ENCODE data around the gene GBP7.

Gene GBP7

DNA sequence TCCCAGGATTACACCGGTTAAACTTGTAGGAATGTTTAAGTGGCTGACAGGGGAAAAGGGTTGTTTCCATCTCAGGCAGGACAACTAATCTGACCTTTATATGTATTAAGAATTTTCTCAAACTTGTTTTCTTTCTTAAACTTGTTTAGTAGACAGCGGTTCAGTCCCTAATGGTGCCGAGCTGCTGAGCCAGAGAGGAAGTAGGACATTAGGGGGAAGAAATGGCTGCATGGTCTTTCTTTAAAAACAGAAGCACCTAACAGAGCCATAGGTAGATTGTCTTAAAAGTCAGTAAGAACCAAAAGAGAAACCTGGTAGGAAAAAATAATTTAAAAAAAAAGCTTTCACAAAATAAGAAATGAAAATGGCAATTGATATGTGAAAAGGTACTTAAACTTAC, 19.7 kb upstream of the GBP7 start:
- Histone ChIP-seq H3K4me2 (ENCODE audit: insufficient read depth, low read length) (peak overlapping the region; percentile 73), H3K9ac (ENCODE audit: low read depth, low read length) (peak overlapping the region; percentile 81; the same call in 1 of the 2 replicates), H4K20me1 (ENCODE audit: insufficient read depth, low read length) (no peaks in the 10 kb centered on the region), H3K27ac (ENCODE audit: low read length) (peak overlapping the region; percentile 47), H3K4me1 (ENCODE audit: insufficient read depth, low read length) (peaks cover 67% of the 10 kb centered on the region), H3K9me3 (ENCODE audit: insufficient read depth, low read length, severe bottlenecking) (no peaks in the 10 kb centered on the region), H3K4me3 (ENCODE audit: low read depth in 1 of 2, low read length in 2 of 2) (peak overlapping the region in 1 of 2 experiments; percentile 77; a peak in 2 of 4 replicates), H3K27me3 (ENCODE audit: insufficient read depth, low read length, poor library complexity) (no peaks in the 10 kb centered on the region), H2AFZ (ENCODE audit: low read depth, low read length) (no peak overlapping the region), H3K36me3 (ENCODE audit: insufficient read depth, low read length) (peaks cover 66% of the 10 kb centered on the region), H3K79me2 (ENCODE audit: insufficient read depth, low read length) (peaks cover 85% of the 10 kb centered on the region)
- no peak for ATAC-seq (ENCODE audit: insufficient read depth, low read depth)
- TF ChIP-seq EZH2 (IDR thresholded peaks at IDR 0.05; ENCODE audit: borderline replicate concordance, low read depth, low read length, severe bottlenecking), result no peak
- TF ChIP-seq, protein P1, sequence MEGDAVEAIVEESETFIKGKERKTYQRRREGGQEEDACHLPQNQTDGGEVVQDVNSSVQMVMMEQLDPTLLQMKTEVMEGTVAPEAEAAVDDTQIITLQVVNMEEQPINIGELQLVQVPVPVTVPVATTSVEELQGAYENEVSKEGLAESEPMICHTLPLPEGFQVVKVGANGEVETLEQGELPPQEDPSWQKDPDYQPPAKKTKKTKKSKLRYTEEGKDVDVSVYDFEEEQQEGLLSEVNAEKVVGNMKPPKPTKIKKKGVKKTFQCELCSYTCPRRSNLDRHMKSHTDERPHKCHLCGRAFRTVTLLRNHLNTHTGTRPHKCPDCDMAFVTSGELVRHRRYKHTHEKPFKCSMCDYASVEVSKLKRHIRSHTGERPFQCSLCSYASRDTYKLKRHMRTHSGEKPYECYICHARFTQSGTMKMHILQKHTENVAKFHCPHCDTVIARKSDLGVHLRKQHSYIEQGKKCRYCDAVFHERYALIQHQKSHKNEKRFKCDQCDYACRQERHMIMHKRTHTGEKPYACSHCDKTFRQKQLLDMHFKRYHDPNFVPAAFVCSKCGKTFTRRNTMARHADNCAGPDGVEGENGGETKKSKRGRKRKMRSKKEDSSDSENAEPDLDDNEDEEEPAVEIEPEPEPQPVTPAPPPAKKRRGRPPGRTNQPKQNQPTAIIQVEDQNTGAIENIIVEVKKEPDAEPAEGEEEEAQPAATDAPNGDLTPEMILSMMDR (IDR thresholded peaks at IDR 0.05; ENCODE audit: borderline replicate concordance, extremely low read depth, low read length, poor library complexity, severe bottlenecking), result no peak
- DNase-seq, result no peak

- DNase-seq (no peak), ATAC-seq (ENCODE audit: insufficient read depth, low read depth) (no peak)
- H3K27ac ChIP-seq (ENCODE audit: low read length), result no peak overlapping the region
- no peak overlapping the region for H3K4me2 ChIP-seq (ENCODE audit: insufficient read depth, low read length)
- no peak overlapping the region for H3K9ac ChIP-seq (ENCODE audit: low read depth, low read length)
- H3K9me3 ChIP-seq (ENCODE audit: insufficient read depth, low read length, severe bottlenecking), result no peaks in the 10 kb centered on the region
- no peaks in the 10 kb centered on the region for H3K27me3 ChIP-seq (ENCODE audit: insufficient read depth, low read length, poor library complexity)
- no peaks in the 10 kb centered on the region for H4K20me1 ChIP-seq (ENCODE audit: insufficient read depth, low read length)
- H3K4me1 ChIP-seq (ENCODE audit: insufficient read depth, low read length), result peaks cover 42% of the 10 kb centered on the region
- no peak overlapping the region for H2AFZ ChIP-seq (ENCODE audit: low read depth, low read length)
- H3K79me2 ChIP-seq (ENCODE audit: insufficient read depth, low read length), result peaks cover 45% of the 10 kb centered on the region
- H3K4me3 ChIP-seq (ENCODE audit: low read depth in 1 of 2, low read length in 2 of 2), result no peak overlapping the region
- TF ChIP-seq, protein P1 (IDR thresholded peaks at IDR 0.05; ENCODE audit: borderline replicate concordance, extremely low read depth, low read length, poor library complexity, severe bottlenecking), result no peak
- no peak for TF ChIP-seq EZH2 (IDR thresholded peaks at IDR 0.05; ENCODE audit: borderline replicate concordance, low read depth, low read length, severe bottlenecking)
- peaks cover 99% of the 10 kb centered on the region for H3K36me3 ChIP-seq (ENCODE audit: insufficient read depth, low read length)
Observed at GRCh38 chr1:89191314-89191713, 15.5 kb upstream of the GBP7 start.

- no peak overlapping the region for H3K4me3 ChIP-seq (ENCODE audit: low read depth in 1 of 2, low read length in 2 of 2)
- peaks cover 99% of the 10 kb centered on the region for H3K36me3 ChIP-seq (ENCODE audit: insufficient read depth, low read length)
- H3K4me1 ChIP-seq (ENCODE audit: insufficient read depth, low read length), result peaks cover 29% of the 10 kb centered on the region
- peaks cover 32% of the 10 kb centered on the region for H3K79me2 ChIP-seq (ENCODE audit: insufficient read depth, low read length)
- H3K27me3 ChIP-seq (ENCODE audit: insufficient read depth, low read length, poor library complexity), result no peaks in the 10 kb centered on the region
- DNase-seq (no peak), ATAC-seq (ENCODE audit: insufficient read depth, low read depth) (no peak)
- TF ChIP-seq, protein P1 (IDR thresholded peaks at IDR 0.05; ENCODE audit: borderline replicate concordance, extremely low read depth, low read length, poor library complexity, severe bottlenecking), result no peak
- no peak for TF ChIP-seq EZH2 (IDR thresholded peaks at IDR 0.05; ENCODE audit: borderline replicate concordance, low read depth, low read length, severe bottlenecking)
- H2AFZ ChIP-seq (ENCODE audit: low read depth, low read length), result no peak overlapping the region
- no peak overlapping the region for H3K27ac ChIP-seq (ENCODE audit: low read length)
- no peak overlapping the region for H3K9ac ChIP-seq (ENCODE audit: low read depth, low read length)
- H4K20me1 ChIP-seq (ENCODE audit: insufficient read depth, low read length), result no peaks in the 10 kb centered on the region
- H3K4me2 ChIP-seq (ENCODE audit: insufficient read depth, low read length), result no peak overlapping the region
- H3K9me3 ChIP-seq (ENCODE audit: insufficient read depth, low read length, severe bottlenecking), result no peaks in the 10 kb centered on the region
Observed at GRCh38 chr1:89190017-89190416, 14.2 kb upstream of the GBP7 start.

GRCh38 chr1:89179343-89179742, 3.5 kb upstream of the GBP7 start:
- no peak overlapping the region for H2AFZ ChIP-seq (ENCODE audit: low read depth, low read length)
- no peak for TF ChIP-seq EZH2 (IDR thresholded peaks at IDR 0.05; ENCODE audit: borderline replicate concordance, low read depth, low read length, severe bottlenecking)
- no peak for ATAC-seq (ENCODE audit: insufficient read depth, low read depth)
- H3K4me2 ChIP-seq (ENCODE audit: insufficient read depth, low read length), result no peak overlapping the region
- no peak for DNase-seq
- no peaks in the 10 kb centered on the region for H3K79me2 ChIP-seq (ENCODE audit: insufficient read depth, low read length)
- no peaks in the 10 kb centered on the region for H3K4me1 ChIP-seq (ENCODE audit: insufficient read depth, low read length)
- H3K36me3 ChIP-seq (ENCODE audit: insufficient read depth, low read length), result peaks cover 22% of the 10 kb centered on the region
- H3K4me3 ChIP-seq (ENCODE audit: low read depth in 1 of 2, low read length in 2 of 2), result no peak overlapping the region
- H3K27me3 ChIP-seq (ENCODE audit: insufficient read depth, low read length, poor library complexity), result no peaks in the 10 kb centered on the region
- H4K20me1 ChIP-seq (ENCODE audit: insufficient read depth, low read length), result no peaks in the 10 kb centered on the region
- no peak overlapping the region for H3K9ac ChIP-seq (ENCODE audit: low read depth, low read length)
- H3K9me3 ChIP-seq (ENCODE audit: insufficient read depth, low read length, severe bottlenecking), result no peaks in the 10 kb centered on the region
- H3K27ac ChIP-seq (ENCODE audit: low read length), result no peak overlapping the region

Measured in DND-41 (cell line).